GM21381 (cell line): ENCODE measurements around the gene ZNF549.

Experiments
- ATAC-seq: cut with Tn5 transposase; IDR thresholded peaks from one replicate; pipeline ENCODE4 v1.9.1; 2021; ENCODE audit warnings: mild to moderate bottlenecking, moderate library complexity; ENCODE audit not compliant: unreplicated experiment

Gene ZNF549

DNA sequence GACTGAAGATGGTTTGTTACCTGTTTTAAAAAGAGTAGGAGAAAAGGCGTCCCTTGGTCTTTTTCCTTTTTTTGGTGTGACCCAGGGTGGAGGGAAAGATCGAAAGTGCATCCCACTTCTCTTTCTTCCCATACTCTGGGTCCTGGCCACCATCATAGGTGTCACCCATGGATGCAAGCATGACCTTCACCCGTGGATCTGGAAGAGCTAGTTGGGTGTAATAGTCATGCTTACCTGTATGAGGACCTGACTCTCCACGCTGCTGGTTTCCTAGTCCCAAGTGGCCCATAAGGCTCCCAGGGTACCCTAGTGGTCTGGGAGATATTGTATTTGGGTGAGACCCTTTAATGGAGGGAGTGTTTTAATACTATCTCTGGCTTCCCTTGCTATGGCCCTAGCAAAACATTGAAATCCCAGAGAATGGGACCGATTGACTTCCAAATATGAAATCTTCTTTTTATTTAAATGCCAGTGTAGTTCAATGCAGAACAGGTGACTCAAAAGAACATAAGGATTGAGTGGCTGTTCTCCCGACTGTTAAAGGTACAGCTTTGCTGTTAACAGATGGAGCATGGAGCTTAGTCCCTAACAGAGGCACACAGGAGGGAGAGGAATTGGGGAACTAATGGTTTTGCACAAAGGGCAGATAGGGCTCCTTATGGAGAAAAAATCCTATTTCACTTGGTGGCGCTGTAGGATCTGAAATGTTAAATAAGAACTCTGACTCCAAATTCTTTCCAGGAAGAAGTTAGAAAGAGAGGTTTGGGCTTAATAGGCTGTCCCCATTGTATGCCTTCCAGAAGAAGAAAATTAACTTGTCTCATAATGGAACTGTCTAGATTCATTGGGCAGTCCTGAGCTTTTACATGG, 39.5 kb downstream of the ZNF549 start:
- no peak for ATAC-seq

DNA sequence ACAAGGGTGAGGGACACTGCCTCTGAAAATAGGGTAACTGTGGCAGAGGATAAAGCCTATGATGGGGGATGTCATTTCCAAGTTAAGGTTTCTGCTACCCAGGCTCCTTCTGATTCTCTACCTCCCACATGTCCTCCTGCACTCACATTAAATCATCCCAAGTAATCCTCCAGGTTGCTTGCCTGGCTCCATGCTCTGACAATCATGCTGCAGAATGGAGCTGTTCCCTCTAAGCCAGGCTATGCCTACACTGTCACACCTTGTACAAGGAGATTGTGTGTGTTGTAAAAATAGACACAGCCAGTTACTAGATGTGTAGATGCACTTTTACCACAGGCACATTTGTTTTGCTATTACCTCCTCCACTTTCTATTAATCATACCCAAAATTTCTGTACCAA, 43.6 kb downstream of the ZNF549 start:
- ATAC-seq, result no peak

DNA sequence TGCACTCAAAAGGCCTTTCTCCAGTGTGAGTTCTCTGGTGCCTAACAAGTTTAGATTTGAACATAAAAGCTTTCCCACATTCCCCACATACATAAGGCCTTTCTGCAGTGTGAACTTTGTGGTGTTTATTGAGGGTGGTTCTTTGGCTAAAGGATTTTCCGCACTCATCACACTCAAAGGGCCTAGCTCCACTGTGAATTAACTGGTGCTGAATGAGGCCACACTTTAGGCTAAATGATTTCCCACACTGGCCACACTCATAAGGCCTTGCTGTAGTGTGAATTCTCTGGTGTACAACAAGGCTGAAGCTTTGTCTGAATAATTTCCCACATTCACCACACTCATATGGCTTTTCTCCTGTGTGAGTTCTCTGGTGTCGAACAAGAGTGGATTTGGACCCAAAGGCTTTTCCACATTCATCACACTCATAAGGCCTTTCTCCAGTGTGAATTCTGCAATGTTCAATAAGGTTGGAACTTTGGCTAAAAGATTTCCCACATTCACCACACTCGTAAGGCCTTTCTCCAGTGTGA, 45.3 kb downstream of the ZNF549 start:
- ATAC-seq, result no peak

DNA sequence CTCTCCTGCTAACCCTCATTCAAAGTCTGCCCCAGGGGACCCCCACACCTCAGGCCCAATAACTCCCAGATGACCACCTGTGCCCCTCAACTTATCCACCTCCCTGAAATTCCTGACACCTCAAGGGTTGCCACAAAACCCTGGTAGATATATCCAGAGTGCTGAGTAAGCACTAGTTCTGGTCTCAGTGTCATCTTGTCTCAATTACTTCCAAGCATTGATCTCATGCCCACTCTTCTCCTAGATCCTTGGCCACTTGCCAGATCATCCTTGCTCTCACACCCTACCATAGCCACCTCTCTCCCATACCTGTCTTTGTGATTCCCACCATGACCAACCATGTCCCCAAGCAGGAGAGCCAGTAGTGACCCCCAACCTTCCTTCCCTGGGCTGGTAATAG, 49.5 kb downstream of the ZNF549 start:
- no peak for ATAC-seq

DNA sequence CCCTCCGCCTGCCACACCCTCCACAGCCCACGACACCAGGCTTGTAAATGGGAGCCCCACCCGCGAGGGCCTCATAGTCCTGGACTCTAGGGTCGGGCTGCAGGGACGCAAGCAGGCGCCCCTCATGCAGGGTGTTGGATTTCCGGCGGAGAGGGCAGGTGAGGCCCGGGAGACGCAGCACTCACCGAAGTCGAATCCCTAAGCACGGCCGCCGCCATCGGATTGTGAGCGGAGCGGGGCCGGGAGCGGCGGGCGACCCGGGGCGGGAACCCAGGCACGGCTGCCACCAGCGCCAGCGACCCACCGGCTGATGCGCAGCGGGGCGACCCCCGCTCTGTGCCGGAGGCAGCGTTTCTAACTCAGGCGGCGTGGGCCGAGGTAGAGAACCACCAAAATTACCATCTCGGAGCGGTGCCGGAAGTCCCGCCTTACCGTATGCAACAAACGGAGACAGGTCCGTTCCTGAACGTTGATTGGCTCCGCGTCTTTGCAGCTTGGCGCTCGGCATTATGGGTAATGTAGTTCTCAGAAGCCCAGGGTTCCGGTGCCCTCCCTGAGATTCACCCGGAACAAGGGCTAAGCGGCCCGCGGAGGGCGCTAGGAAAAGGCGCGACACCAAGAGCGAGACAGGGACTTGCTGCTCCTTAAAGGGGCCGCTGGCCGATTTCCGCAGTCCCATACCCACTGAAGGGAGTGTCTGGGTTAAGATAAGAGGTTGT, 51.5 kb downstream of the ZNF549 start, which contains the start of gene ZNF416:
Gene ZNF416, minus strand, starts transcription at position 425 of the 719 bp plus-strand sequence. Its CDS starts 207 bp downstream, at position 218.
- peak; percentile 94 for ATAC-seq

DNA sequence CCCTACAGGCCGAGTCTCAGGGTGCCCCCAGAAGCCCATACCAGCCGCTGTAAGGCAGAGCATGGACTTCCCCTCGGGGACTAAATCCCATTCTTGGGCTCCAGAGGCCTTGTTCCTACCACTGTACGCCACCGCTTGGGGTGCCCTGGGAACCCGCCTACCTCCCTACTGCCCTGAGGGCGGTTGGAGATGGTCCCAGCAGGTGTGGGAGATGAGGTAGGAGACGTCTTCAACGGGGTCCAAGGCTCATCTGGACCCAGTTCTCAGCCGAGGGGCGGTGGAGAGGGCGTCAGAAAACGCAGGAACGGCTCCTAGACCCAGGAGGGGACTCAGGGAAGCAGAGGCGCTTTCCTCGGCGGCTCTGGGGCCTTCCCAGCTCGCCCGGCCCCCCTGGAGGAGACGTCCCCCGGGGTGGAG, 56.0 kb downstream of the ZNF549 start:
- ATAC-seq, result no peak

DNA sequence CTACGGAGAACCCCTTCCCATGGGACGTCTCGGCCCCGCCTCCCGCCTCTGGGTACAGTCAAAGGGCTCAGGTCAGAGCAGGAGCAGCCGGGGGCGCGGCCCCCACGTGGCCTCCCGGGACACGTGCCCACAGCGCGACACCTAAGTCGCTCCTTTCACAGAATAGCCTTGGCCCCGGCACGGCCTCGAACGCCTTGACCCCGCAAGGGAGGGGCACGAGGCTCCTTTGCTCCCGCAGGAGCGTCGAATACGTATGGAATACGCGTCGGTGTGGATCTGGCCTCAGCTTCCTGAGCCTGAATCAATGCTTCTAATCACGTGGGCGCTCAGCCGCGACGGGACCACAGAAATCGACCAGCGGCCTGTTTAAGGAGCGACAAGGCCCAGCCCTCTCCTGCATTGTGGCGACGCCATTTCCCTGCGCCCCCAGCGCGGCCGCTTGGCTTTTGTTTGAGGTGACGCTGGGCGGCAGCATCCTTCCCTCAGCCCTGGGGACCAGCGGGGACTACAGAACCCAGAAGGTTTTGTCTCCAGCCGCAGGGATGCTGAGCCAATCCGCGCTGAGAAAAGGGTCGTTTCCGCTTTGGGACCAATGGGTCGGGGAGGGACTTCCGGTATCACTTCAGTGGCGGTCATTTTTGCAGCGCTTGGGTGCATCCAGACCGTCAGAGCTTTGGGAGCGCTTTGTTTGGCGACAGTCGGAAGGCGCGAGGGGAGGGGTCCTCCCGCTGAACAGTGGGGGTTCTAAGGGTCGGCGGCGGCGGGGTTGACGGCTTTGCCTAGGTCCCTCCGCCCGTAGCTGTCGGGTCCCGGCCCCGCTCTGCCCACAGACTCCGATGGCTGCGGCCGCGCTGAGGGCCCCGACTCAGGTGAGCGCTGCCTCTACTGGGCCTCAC, 56.6 kb downstream of the ZNF549 start, which contains the start of gene ZIK1:
Gene ZIK1, plus strand, starts transcription at position 625 of the 896 bp plus-strand sequence. Its CDS starts 212 bp downstream, at position 837.
- peak; percentile 76 for ATAC-seq

DNA sequence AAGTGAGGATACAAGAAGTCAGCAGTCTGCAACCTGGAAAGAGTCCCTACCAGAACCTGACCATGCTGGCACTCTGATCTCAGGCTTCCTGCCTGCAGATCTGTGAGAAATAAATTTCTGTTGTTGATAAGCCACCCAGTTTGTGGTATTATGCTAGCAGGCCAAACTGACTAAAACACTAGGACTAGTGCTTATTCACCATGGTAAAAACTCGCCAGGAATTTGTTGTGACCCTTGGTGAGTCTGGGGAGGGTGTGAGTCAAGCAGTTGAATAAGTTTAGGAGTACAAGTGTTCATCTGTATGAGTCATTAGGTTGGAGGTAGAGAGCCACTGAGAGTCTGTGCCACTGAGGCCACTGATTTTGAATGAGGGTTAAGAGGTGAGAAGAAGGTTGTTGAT, 60.4 kb downstream of the ZNF549 start:
- ATAC-seq, result no peak

DNA sequence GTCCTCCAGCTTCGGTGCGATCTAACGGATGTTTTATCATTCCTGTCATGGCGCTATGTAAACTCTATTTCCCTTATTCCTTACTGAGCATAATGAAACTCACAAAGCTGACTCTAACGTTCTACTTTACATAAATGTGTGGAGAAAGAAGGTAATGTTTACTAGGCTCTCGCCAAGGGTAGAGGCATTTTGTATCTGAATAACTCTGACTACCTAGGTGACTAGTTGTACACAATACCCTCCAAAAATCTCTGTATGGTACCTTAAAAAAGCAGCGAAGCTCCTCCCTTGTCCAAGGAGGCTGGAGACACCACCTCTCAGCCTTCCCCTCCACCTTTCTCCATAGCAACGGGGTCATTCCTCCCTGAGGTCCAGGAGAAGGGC, 72.2 kb downstream of the ZNF549 start:
- no peak for ATAC-seq

DNA sequence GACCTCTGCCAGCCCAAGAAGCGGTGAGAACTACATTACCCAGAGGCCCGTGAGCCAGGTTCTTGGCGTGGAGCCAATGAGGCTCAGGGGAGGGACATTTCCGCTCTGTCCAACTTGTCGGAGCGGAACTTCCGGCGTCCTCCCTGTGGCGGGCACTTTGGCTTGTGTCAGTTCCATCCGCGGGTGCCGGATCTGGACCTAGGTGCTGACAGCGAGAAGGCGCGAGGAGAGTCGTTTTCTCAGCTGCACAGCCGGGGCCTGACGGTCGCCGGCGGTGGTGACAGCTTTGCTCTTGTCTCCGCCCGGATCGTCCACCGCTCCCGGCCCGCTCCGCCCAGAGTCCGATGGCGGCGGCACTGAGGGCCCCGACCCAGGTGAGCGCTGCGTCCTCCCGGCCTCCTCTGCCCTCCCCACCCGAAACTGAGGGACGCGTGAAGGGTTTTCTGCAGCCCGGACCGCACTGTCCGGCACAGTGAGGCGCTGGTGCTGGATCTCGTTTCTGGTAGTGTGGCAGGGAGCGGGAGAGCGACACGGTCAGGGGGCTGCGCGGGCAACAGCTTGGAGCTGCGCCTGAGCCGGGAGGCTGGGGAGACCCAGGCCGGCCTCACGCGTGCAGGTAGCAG, 72.7 kb downstream of the ZNF549 start, which contains the start of gene ZNF530:
Gene ZNF530, plus strand, starts transcription at position 125 of the 623 bp plus-strand sequence. CDS start 4,461 bp downstream, outside the sequence.
- ATAC-seq, result peak; percentile 93

DNA sequence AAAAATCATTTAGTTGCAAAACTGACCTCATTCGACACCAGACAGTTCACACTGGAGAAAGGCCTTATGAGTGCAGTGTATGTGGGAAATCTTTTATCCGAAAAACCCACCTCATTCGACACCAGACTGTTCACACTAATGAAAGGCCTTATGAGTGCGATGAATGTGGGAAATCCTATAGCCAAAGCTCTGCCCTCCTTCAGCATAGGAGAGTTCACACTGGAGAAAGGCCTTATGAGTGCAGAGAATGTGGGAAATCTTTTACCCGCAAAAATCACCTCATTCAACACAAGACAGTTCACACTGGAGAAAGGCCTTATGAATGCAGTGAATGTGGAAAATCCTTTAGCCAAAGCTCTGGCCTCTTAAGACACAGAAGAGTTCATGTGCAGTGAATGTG, 79.8 kb downstream of the ZNF549 start:
- ATAC-seq, result no peak
